Loucy (cell line): ENCODE results near the gene RIN3.

Source experiments
- H2AFZ ChIP-seq: fragments of 200-600 bp; sonication (generic); 2 replicates; pipeline ENCODE4 v1.6.0; 2016; ENCODE audit warnings: antibody characterized with exemption, mild to moderate bottlenecking, low read length, moderate library complexity
- H3F3A ChIP-seq: fragments of 200-600 bp; 2 replicates; pipeline ENCODE4 v1.6.0; 2016; ENCODE audit warnings: antibody characterized with exemption, low read depth, mild to moderate bottlenecking
- H3K27me3 ChIP-seq: fragments of 200-600 bp; sonication (generic); 2 replicates; pipeline ENCODE4 v1.6.1; 2014; ENCODE audit warnings: low read length, mild to moderate bottlenecking; ENCODE audit not compliant: insufficient read depth, poor library complexity, severe bottlenecking
- H3K36me3 ChIP-seq: fragments of 200-600 bp; sonication (generic); 2 replicates; pipeline ENCODE4 v1.6.1; 2016; ENCODE audit warnings: low read length; ENCODE audit not compliant: insufficient read depth
- H3K4me1 ChIP-seq: fragments of 200-600 bp; sonication (generic); 2 replicates; pipeline ENCODE4 v1.5.1; 2014; ENCODE audit warnings: low read length, mild to moderate bottlenecking; ENCODE audit not compliant: insufficient read depth, poor library complexity, severe bottlenecking
- H3K4me2 ChIP-seq: fragments of 200-600 bp; sonication (generic); 2 replicates; pipeline ENCODE4 v1.6.0; 2014; ENCODE audit warnings: antibody characterized with exemption, low read length, low read depth, mild to moderate bottlenecking; ENCODE audit not compliant: poor library complexity, severe bottlenecking
- H3K4me3 ChIP-seq: fragments of 200-600 bp; sonication (generic); 2 replicates; pipeline ENCODE4 v1.5.1; 2014; ENCODE audit warnings: low read length, mild to moderate bottlenecking, mixed read lengths; ENCODE audit not compliant: poor library complexity, severe bottlenecking
- H3K79me2 ChIP-seq: fragments of 200-600 bp; sonication (generic); 2 replicates; pipeline ENCODE4 v1.6.1; 2014; ENCODE audit warnings: low read length; ENCODE audit not compliant: insufficient read depth
- H3K9ac ChIP-seq: fragments of 200-600 bp; sonication (generic); 2 replicates; pipeline ENCODE4 v1.6.0; 2014; ENCODE audit warnings: mild to moderate bottlenecking, low read depth, low read length, moderate library complexity; ENCODE audit not compliant: poor library complexity, severe bottlenecking
- H3K9me2 ChIP-seq: fragments of 200-600 bp; sonication (generic); replicated peaks from 2 replicates; pipeline ENCODE4 v1.6.1; 2016; ENCODE audit warnings: low read depth, low read length, mixed read lengths
- H3K9me3 ChIP-seq: fragments of 200-600 bp; sonication (generic); 2 replicates; pipeline ENCODE4 v1.6.1; 2014; ENCODE audit warnings: mild to moderate bottlenecking, antibody characterized with exemption, low read length, low read depth; ENCODE audit not compliant: insufficient read depth
- H4K20me1 ChIP-seq: fragments of 200-600 bp; sonication (generic); 2 replicates; pipeline ENCODE4 v1.6.0; 2014; ENCODE audit warnings: antibody characterized with exemption, low read length, mild to moderate bottlenecking; ENCODE audit not compliant: insufficient read depth, poor library complexity, severe bottlenecking
- EZH2phosphoT487 ChIP-seq: fragments of 200-600 bp; IDR thresholded peaks from 2 replicates; pipeline ENCODE4 v1.6.1; 2018; ENCODE audit warnings: antibody characterized with exemption, mild to moderate bottlenecking, moderate library complexity, borderline replicate concordance
- TF ChIP-seq, protein P1 (sequence below): fragments of 200-600 bp; sonication (generic); conservative IDR thresholded peaks from 2 replicates; pipeline ENCODE4 v1.5.1; 2014; ENCODE audit warnings: mild to moderate bottlenecking, antibody characterized with exemption, low read length

The RIN3 gene

GRCh38 chr14:92657457-92658142, 144.0 kb downstream of the RIN3 start:
- no peak overlapping the region for H2AFZ ChIP-seq
- no peaks in the 10 kb centered on the region for H3K9me3 ChIP-seq
- no peaks in the 10 kb centered on the region for H3K9me2 ChIP-seq
- TF ChIP-seq, protein P1, sequence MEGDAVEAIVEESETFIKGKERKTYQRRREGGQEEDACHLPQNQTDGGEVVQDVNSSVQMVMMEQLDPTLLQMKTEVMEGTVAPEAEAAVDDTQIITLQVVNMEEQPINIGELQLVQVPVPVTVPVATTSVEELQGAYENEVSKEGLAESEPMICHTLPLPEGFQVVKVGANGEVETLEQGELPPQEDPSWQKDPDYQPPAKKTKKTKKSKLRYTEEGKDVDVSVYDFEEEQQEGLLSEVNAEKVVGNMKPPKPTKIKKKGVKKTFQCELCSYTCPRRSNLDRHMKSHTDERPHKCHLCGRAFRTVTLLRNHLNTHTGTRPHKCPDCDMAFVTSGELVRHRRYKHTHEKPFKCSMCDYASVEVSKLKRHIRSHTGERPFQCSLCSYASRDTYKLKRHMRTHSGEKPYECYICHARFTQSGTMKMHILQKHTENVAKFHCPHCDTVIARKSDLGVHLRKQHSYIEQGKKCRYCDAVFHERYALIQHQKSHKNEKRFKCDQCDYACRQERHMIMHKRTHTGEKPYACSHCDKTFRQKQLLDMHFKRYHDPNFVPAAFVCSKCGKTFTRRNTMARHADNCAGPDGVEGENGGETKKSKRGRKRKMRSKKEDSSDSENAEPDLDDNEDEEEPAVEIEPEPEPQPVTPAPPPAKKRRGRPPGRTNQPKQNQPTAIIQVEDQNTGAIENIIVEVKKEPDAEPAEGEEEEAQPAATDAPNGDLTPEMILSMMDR, result no peak
- no peak for TF ChIP-seq EZH2phosphoT487
- no peaks in the 10 kb centered on the region for H3K79me2 ChIP-seq
- H3F3A ChIP-seq, result no peaks in the 10 kb centered on the region
- H3K4me3 ChIP-seq, result no peak overlapping the region
- H4K20me1 ChIP-seq, result no peaks in the 10 kb centered on the region
- no peaks in the 10 kb centered on the region for H3K27me3 ChIP-seq
- H3K4me1 ChIP-seq, result no peaks in the 10 kb centered on the region
- H3K9ac ChIP-seq, result no peak overlapping the region
- H3K36me3 ChIP-seq, result peaks cover 70% of the 10 kb centered on the region; the same call in 1 of the 2 replicates
- no peak overlapping the region for H3K4me2 ChIP-seq

DNA sequence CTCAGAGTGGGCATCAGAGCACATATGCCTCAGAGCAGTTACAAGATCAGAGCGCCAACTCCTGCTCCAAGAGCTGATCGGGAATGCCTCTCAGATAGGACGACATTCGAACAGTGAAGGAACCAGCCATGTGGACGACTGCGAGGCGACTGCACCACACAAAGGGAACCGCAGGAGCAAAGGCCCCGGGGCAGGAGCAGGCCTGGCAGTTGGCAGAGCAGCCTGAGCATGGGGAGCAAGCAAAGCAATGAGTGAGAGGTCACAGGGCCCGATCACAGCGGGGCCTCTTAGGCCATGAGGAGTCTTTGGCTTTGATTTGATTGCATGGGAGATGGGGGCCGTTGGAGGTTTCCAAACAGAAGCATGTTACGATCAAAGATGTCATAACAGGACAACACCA, 144.6 kb downstream of the RIN3 start:
- H3K79me2 ChIP-seq, result no peaks in the 10 kb centered on the region
- peaks cover 67% of the 10 kb centered on the region; the same call in 1 of the 2 replicates for H3K36me3 ChIP-seq
- H2AFZ ChIP-seq, result no peak overlapping the region
- no peaks in the 10 kb centered on the region for H3K27me3 ChIP-seq
- H3K4me1 ChIP-seq, result no peaks in the 10 kb centered on the region
- no peak overlapping the region for H3K4me2 ChIP-seq
- no peaks in the 10 kb centered on the region for H3K9me3 ChIP-seq
- TF ChIP-seq EZH2phosphoT487, result no peak
- TF ChIP-seq, protein P1, result no peak
- no peaks in the 10 kb centered on the region for H4K20me1 ChIP-seq
- no peak overlapping the region for H3K9ac ChIP-seq
- no peak overlapping the region for H3K4me3 ChIP-seq
- no peaks in the 10 kb centered on the region for H3K9me2 ChIP-seq
- no peaks in the 10 kb centered on the region for H3F3A ChIP-seq

DNA sequence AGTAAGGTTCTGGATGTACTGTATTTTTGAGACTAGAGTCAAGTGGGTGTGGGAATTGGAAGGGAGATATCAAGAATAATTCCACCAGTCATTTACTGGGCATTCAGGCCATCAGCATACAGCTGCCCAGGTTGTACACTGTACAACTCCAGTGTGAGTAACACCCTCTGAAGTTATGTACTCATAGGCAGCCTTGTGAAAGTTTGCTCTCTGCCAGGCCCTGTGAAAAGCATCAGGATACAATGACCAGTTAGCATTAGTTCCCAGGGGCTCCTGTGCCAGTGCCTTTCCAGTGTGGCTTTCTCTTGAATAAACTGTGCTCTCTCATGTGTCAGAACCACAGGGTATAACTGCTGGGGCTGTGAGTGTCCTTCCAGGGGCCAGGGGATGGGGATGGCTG, 145.1 kb downstream of the RIN3 start:
- H3K36me3 ChIP-seq, result peaks cover 65% of the 10 kb centered on the region; the same call in 1 of the 2 replicates
- no peaks in the 10 kb centered on the region for H3K9me2 ChIP-seq
- TF ChIP-seq, protein P1, result no peak
- no peak overlapping the region for H3K9ac ChIP-seq
- no peaks in the 10 kb centered on the region for H3K9me3 ChIP-seq
- H3K4me1 ChIP-seq, result no peaks in the 10 kb centered on the region
- H3F3A ChIP-seq, result no peaks in the 10 kb centered on the region
- H4K20me1 ChIP-seq, result no peaks in the 10 kb centered on the region
- no peak overlapping the region for H3K4me3 ChIP-seq
- H3K27me3 ChIP-seq, result no peaks in the 10 kb centered on the region
- H3K79me2 ChIP-seq, result no peaks in the 10 kb centered on the region
- no peak overlapping the region for H3K4me2 ChIP-seq
- no peak overlapping the region for H2AFZ ChIP-seq
